H9 (cell line): ENCODE data around the gene CABLES2. TPM values are rescaled to one million over a fixed set of nuclear protein-coding genes. Genes with fewer than 3 reads are reported as not detected.

ENCODE experiments used
- DNase-seq: peaks from one replicate; pipeline ENCODE4 v3.0.0-alpha.2; 2017
- H2AFZ ChIP-seq: one replicate; pipeline ENCODE4 v1.6.1; 2013; ENCODE audit warnings: mild to moderate bottlenecking, low read length, control low read depth, moderate library complexity
- H2AK5ac ChIP-seq: 2 replicates; pipeline ENCODE4 v1.6.1; 2013; ENCODE audit warnings: low read length, control low read depth, mixed read lengths; ENCODE audit not compliant: insufficient read length
- H2BK120ac ChIP-seq: one replicate; pipeline ENCODE4 v1.6.1; 2013; ENCODE audit warnings: low read depth, mild to moderate bottlenecking, low read length, control low read depth, inconsistent platforms; ENCODE audit not compliant: poor library complexity, severe bottlenecking
- H2BK12ac ChIP-seq: 2 replicates; pipeline ENCODE4 v1.6.1; 2013; ENCODE audit warnings: low read length, control low read depth, mixed read lengths, low read depth; ENCODE audit not compliant: insufficient read length
- H2BK15ac ChIP-seq: 2 replicates; pipeline ENCODE4 v1.6.1; 2013; ENCODE audit warnings: low read depth, low read length, control low read depth
- H2BK20ac ChIP-seq: one replicate; pipeline ENCODE4 v1.6.1; 2013; ENCODE audit warnings: low read depth, mild to moderate bottlenecking, low read length, control low read depth, inconsistent platforms; ENCODE audit not compliant: poor library complexity, severe bottlenecking
- H2BK5ac ChIP-seq: 2 replicates; pipeline ENCODE4 v1.6.1; 2013; ENCODE audit warnings: low read length, control low read depth, mixed read lengths; ENCODE audit not compliant: insufficient read length
- H3K14ac ChIP-seq: 2 replicates; pipeline ENCODE4 v1.6.1; 2013; ENCODE audit warnings: low read length, control low read depth; ENCODE audit not compliant: insufficient read depth
- H3K18ac ChIP-seq: 2 replicates; pipeline ENCODE4 v1.6.1; 2013; ENCODE audit warnings: low read depth, mild to moderate bottlenecking, mixed read lengths, low read length, control low read depth; ENCODE audit not compliant: insufficient read length
- H3K23ac ChIP-seq: 2 replicates; pipeline ENCODE4 v1.6.1; 2013; ENCODE audit warnings: low read length, control low read depth, mixed read lengths, low read depth; ENCODE audit not compliant: insufficient read length
- H3K23me2 ChIP-seq: 2 replicates; pipeline ENCODE4 v1.6.1; 2013; ENCODE audit warnings: low read depth, mild to moderate bottlenecking, mixed read lengths, low read length, control low read depth; ENCODE audit not compliant: insufficient read length, poor library complexity, severe bottlenecking
- H3K27ac ChIP-seq: 2 replicates; pipeline ENCODE4 v1.5.1; 2013; ENCODE audit warnings: low read length, control low read depth, mixed read lengths, low read depth; ENCODE audit not compliant: insufficient read length
- H3K27me3 ChIP-seq: 2 replicates; pipeline ENCODE4 v1.6.1; 2013; ENCODE audit warnings: low read length, control low read depth, inconsistent platforms; ENCODE audit not compliant: insufficient read depth
- H3K4ac ChIP-seq: 2 replicates; pipeline ENCODE4 v1.6.1; 2013; ENCODE audit warnings: low read depth, mild to moderate bottlenecking, control low read depth, inconsistent platforms, low read length, moderate library complexity
- H3K4me1 ChIP-seq: 2 replicates; pipeline ENCODE4 v1.6.1; 2013; ENCODE audit warnings: low read length, control low read depth, inconsistent platforms; ENCODE audit not compliant: insufficient read depth
- H3K4me2 ChIP-seq: 2 replicates; pipeline ENCODE4 v1.6.1; 2013; ENCODE audit warnings: low read length, control low read depth, mixed read lengths; ENCODE audit not compliant: insufficient read length, insufficient read depth
- H3K56ac ChIP-seq: 2 replicates; pipeline ENCODE4 v1.6.1; 2013; ENCODE audit warnings: low read depth, mild to moderate bottlenecking, mixed read lengths, low read length, control low read depth; ENCODE audit not compliant: insufficient read length
- H3K79me1 ChIP-seq: 2 replicates; pipeline ENCODE4 v1.6.1; 2013; ENCODE audit warnings: low read depth, mild to moderate bottlenecking, moderate library complexity, low read length, control low read depth, inconsistent platforms; ENCODE audit not compliant: insufficient read depth, poor library complexity, severe bottlenecking
- H3K79me2 ChIP-seq: 2 replicates; pipeline ENCODE4 v1.6.1; 2013; ENCODE audit warnings: low read length, control low read depth, inconsistent platforms; ENCODE audit not compliant: insufficient read depth
- H3K9ac ChIP-seq: 2 replicates; pipeline ENCODE4 v1.6.1; 2013; ENCODE audit warnings: low read length, control low read depth, mixed read lengths; ENCODE audit not compliant: insufficient read length; ENCODE audit errors: extremely low read depth
- H3K9me3 ChIP-seq: one replicate; pipeline ENCODE4 v1.6.1; 2013; ENCODE audit warnings: low read depth, low read length, inconsistent platforms; ENCODE audit not compliant: control insufficient read depth
- H3T11ph ChIP-seq: one replicate; pipeline ENCODE4 v1.6.1; 2013; ENCODE audit warnings: mild to moderate bottlenecking, low read length, control low read depth, inconsistent platforms
- H4K20me1 ChIP-seq: one replicate; pipeline ENCODE4 v1.6.1; 2013; ENCODE audit not compliant: control insufficient read depth, insufficient read length, insufficient read depth
- H4K5ac ChIP-seq: 2 replicates; pipeline ENCODE4 v1.6.1; 2013; ENCODE audit warnings: low read depth, mild to moderate bottlenecking, mixed read lengths, low read length, control low read depth; ENCODE audit not compliant: insufficient read length
- H4K8ac ChIP-seq: replicated peaks from 2 replicates; pipeline ENCODE4 v1.6.1; 2013; ENCODE audit warnings: low read length, control low read depth, mixed read lengths, low read depth; ENCODE audit not compliant: insufficient read length
- H4K91ac ChIP-seq: 2 replicates; pipeline ENCODE4 v1.6.1; 2013; ENCODE audit warnings: low read depth, mild to moderate bottlenecking, moderate library complexity, mixed read lengths, low read length, control low read depth; ENCODE audit not compliant: insufficient read length
- H3K27ac Mint-ChIP-seq, 3 experiments: 2 replicates in 2 of 3; 3 replicates in 1 of 3; pipeline ENCODE4 v1.8.0; 2020 to 2021; ENCODE audit warnings: mixed read lengths in 3 of 3, mild to moderate bottlenecking in 1 of 3, moderate library complexity in 1 of 3
- H3K27me3 Mint-ChIP-seq: 2 replicates; pipeline ENCODE4 v1.8.0; 2021; ENCODE audit warnings: low read depth, mild to moderate bottlenecking, moderate library complexity, mixed read lengths
- H3K36me3 Mint-ChIP-seq, 3 experiments: 2 replicates in 2 of 3; 3 replicates in 1 of 3; pipeline ENCODE4 v1.8.0; 2020 to 2021; ENCODE audit warnings: low read depth in 3 of 3, mixed read lengths in 3 of 3; ENCODE audit not compliant: insufficient read depth in 1 of 3
- H3K4me1 Mint-ChIP-seq, 2 experiments: 2 replicates each; pipeline ENCODE4 v1.8.0; 2020; ENCODE audit warnings: mixed read lengths in 2 of 2
- H3K4me3 Mint-ChIP-seq, 2 experiments: 2 replicates in 1 of 2; 3 replicates in 1 of 2; pipeline ENCODE4 v1.8.0; 2020 to 2021; ENCODE audit warnings: mild to moderate bottlenecking in 2 of 2, mixed read lengths in 2 of 2, moderate library complexity in 1 of 2
- H3K9me3 Mint-ChIP-seq, 2 experiments: 2 replicates in 1 of 2; 3 replicates in 1 of 2; pipeline ENCODE4 v1.8.0; 2020; ENCODE audit warnings: mild to moderate bottlenecking in 2 of 2, mixed read lengths in 2 of 2, moderate library complexity in 1 of 2
- CTCF ChIP-seq: fragments of 200-600 bp; sonication (generic); conservative IDR thresholded peaks from 3 replicates; pipeline ENCODE4 v1.8.0; 2021; ENCODE audit warnings: antibody characterized with exemption, mild to moderate bottlenecking
- WGBS: extraction: QIAGEN DNeasy Blood & Tissue Kit; methylation state at CpG from one replicate; pipeline ENCODE4 v1.1.7; 2013; ENCODE audit warnings: missing lambda C conversion rate, low lambda C conversion rate, mixed read lengths; ENCODE audit not compliant: insufficient read length; ENCODE audit errors: extremely low coverage; 5-methylcytosine and 5-hydroxymethylcytosine counted together
- total RNA-seq: library from RNA; stranded (reverse); gene quantifications from 2 replicates; pipeline ENCODE4 v1.2.1, GENCODE V29; 2021

CABLES2 gene
- total RNA-seq, 1 experiment from 2014 or later = 10.8 TPM

- Histone ChIP-seq H2AFZ (no peak overlapping the region), H4K5ac (no peak overlapping the region), H3K27ac (no peak overlapping the region), H2BK5ac (no peak overlapping the region), H3K23ac (no peak overlapping the region), H3T11ph (no peak overlapping the region), H3K9ac (no peak overlapping the region), H4K91ac (no peak overlapping the region), H2BK20ac (no peak overlapping the region), H3K27me3 (no peaks in the 10 kb centered on the region), H3K79me2 (no peaks in the 10 kb centered on the region), H2BK120ac (no peak overlapping the region), H3K79me1 (no peaks in the 10 kb centered on the region), H2BK12ac (no peak overlapping the region), H3K23me2 (no peaks in the 10 kb centered on the region), H3K4ac (no peak overlapping the region), H3K14ac (no peak overlapping the region), H2AK5ac (no peak overlapping the region), H4K8ac (no peak overlapping the region), H3K18ac (no peak overlapping the region), H4K20me1 (no peaks in the 10 kb centered on the region), H3K4me1 (no peaks in the 10 kb centered on the region), H2BK15ac (no peak overlapping the region), H3K4me2 (no peak overlapping the region), H3K9me3 (no peaks in the 10 kb centered on the region), H3K56ac (no peak overlapping the region)
- H3K27ac Mint-ChIP-seq = no peak overlapping the region
- H3K36me3 Mint-ChIP-seq = peaks cover 0 to 4% (median 0%) of the 10 kb centered on the region in 3 experiments; a peak in 1 of 7 replicates
- no peak for DNase-seq
- peaks cover under 1% of the 10 kb centered on the region; the same call in 1 of the 2 replicates for H3K27me3 Mint-ChIP-seq
- TF ChIP-seq CTCF = no peak
- H3K9me3 Mint-ChIP-seq = no peaks in the 10 kb centered on the region
- WGBS = no CpG with 5 or more reads among the region's 13 CpGs
- H3K4me1 Mint-ChIP-seq = peaks cover 9 to 18% of the 10 kb centered on the region in 2 experiments
- H3K4me3 Mint-ChIP-seq = no peak overlapping the region
These were observed 3.8 kb downstream of the CABLES2 start for GRCh38 chr20:62403331-62403730.
